Left forelimb (tissue), 1 donor: ENCODE data around the gene INSIG2.

Experiments used
- DNase-seq: peaks from one replicate; pipeline ENCODE4 v3.0.0-alpha.2; 2018; ENCODE audit warnings: low spot score

Gene INSIG2

GRCh38 chr2:118088051-118089024 lies at the start of gene INSIG2:
Gene INSIG2, plus strand, starts transcription at chr2:118088471. Its CDS starts 8,086 bp downstream, at chr2:118096557.
- peak; percentile 97 for DNase-seq

- no peak for DNase-seq
Observed at GRCh38 chr2:118040891-118041290, 47.4 kb upstream of the INSIG2 start.

GRCh38 chr2:118044103-118044716 lies 44.1 kb upstream of the INSIG2 start:
- no peak for DNase-seq

- DNase-seq: no peak
Observed at GRCh38 chr2:118044854-118045253, 43.4 kb upstream of the INSIG2 start.

- no peak for DNase-seq
Observed at GRCh38 chr2:118045286-118045685, 43.0 kb upstream of the INSIG2 start.

GRCh38 chr2:118046634-118047210 lies 41.5 kb upstream of the INSIG2 start:
- no peak for DNase-seq

- no peak for DNase-seq
Observed at GRCh38 chr2:118047380-118047826, 40.9 kb upstream of the INSIG2 start.

GRCh38 chr2:118048401-118048800 lies 39.9 kb upstream of the INSIG2 start:
- DNase-seq: no peak

- DNase-seq: no peak
Observed at GRCh38 chr2:118049140-118049815, 39.0 kb upstream of the INSIG2 start.

- DNase-seq: no peak
Observed at GRCh38 chr2:118049816-118050140, 38.5 kb upstream of the INSIG2 start.

GRCh38 chr2:118050386-118050785 lies 37.9 kb upstream of the INSIG2 start:
- no peak for DNase-seq

GRCh38 chr2:118050974-118051373 lies 37.3 kb upstream of the INSIG2 start:
- no peak for DNase-seq

- DNase-seq: no peak
Observed at GRCh38 chr2:118051826-118052358, 36.4 kb upstream of the INSIG2 start.

GRCh38 chr2:118052474-118052873 lies 35.8 kb upstream of the INSIG2 start:
- no peak for DNase-seq

GRCh38 chr2:118053681-118054080 lies 34.6 kb upstream of the INSIG2 start:
- DNase-seq: no peak

- no peak for DNase-seq
Observed at GRCh38 chr2:118054213-118055008, 33.9 kb upstream of the INSIG2 start.

GRCh38 chr2:118055512-118056164 lies 32.6 kb upstream of the INSIG2 start:
- no peak for DNase-seq

GRCh38 chr2:118056165-118056534 lies 32.1 kb upstream of the INSIG2 start:
- DNase-seq: no peak

- no peak for DNase-seq
Observed at GRCh38 chr2:118056801-118057200, 31.5 kb upstream of the INSIG2 start.

- no peak for DNase-seq
Observed at GRCh38 chr2:118058951-118059350, 29.3 kb upstream of the INSIG2 start.
